B cell (primary cell): ENCODE measurements around the gene SYT17. TPM values are rescaled to one million over a fixed set of nuclear protein-coding genes. Genes with fewer than 3 reads are reported as not detected.

Experiments used
- ATAC-seq: fragments of 200-7000 bp; cut with Tn5 transposase; one replicate; pipeline ENCODE4 v1.10.0; 2021; ENCODE audit warnings: low read depth, mild to moderate bottlenecking, moderate number of reproducible peaks, moderate library complexity
- CTCF ChIA-PET: fragments of 350-600 bp; sonication (Branson Sonifier 250); formaldehyde crosslinking; loops from one replicate; lab custom pipeline; 2021; ENCODE audit warnings: antibody characterized with exemption, inconsistent platforms; lab: Charles Lee
- POLR2A ChIA-PET: fragments of 350-600 bp; sonication (Branson Sonifier 250); formaldehyde crosslinking; loops from one replicate; lab custom pipeline; 2021; ENCODE audit warnings: antibody characterized with exemption; lab: Charles Lee
- DNase-seq: peaks from one replicate; pipeline ENCODE4 v3.0.0; 2013
- H2AFZ ChIP-seq: 2 replicates; pipeline ENCODE4 v1.6.1; 2012; ENCODE audit warnings: mild to moderate bottlenecking, low read depth, low read length; ENCODE audit not compliant: insufficient read depth, poor library complexity, severe bottlenecking
- H3K27ac ChIP-seq, 2 donors: 1 replicate in 1 of 2; 2 replicates in 1 of 2; pipeline ENCODE4 v1.5.1; 2012 to 2013; ENCODE audit warnings: low read length in 2 of 2, mild to moderate bottlenecking in 2 of 2, moderate library complexity in 1 of 2
- H3K27me3 ChIP-seq, 4 experiments: fragments of 200-600 bp in 1 of 4; sonication (generic) in 1 of 4; replicated peaks in 1 of 4; 1 replicate in 2 of 4; 2 replicates in 2 of 4; pipeline versions ENCODE4 v1.6.1 to v1.7.0; 2013 to 2016; ENCODE audit warnings: low read length in 3 of 4, mild to moderate bottlenecking in 2 of 4, mixed read lengths in 1 of 4, moderate library complexity in 1 of 4; ENCODE audit not compliant: insufficient read depth in 4 of 4, control insufficient read depth in 3 of 4; ENCODE audit errors: control extremely low read depth in 1 of 4
- H3K36me3 ChIP-seq, 2 experiments: replicated peaks in 1 of 2; 1 replicate in 1 of 2; 2 replicates in 1 of 2; pipeline versions ENCODE4 v1.6.1 to v1.7.1; 2013; ENCODE audit warnings: low read length in 1 of 2; ENCODE audit not compliant: insufficient read depth in 2 of 2, control insufficient read depth in 1 of 2; ENCODE audit errors: control extremely low read depth in 1 of 2, extremely low read depth in 1 of 2
- H3K4me1 ChIP-seq, 2 donors: fragments of 200-600 bp in 1 of 2; sonication (generic) in 1 of 2; 1 replicate in 1 of 2; 2 replicates in 1 of 2; pipeline versions ENCODE4 v1.5.1 to v1.6.1; 2013 to 2017; ENCODE audit warnings: low read length in 2 of 2; ENCODE audit not compliant: control insufficient read depth in 2 of 2, insufficient read depth in 2 of 2
- H3K4me2 ChIP-seq: replicated peaks from 2 replicates; pipeline ENCODE3; 2012; ENCODE audit warnings: mild to moderate bottlenecking, low read depth, low read length; ENCODE audit not compliant: poor library complexity, severe bottlenecking
- H3K4me3 ChIP-seq, 5 experiments: fragments of 200-600 bp in 1 of 5; sonication (generic) in 1 of 5; 1 replicate in 3 of 5; 2 replicates in 2 of 5; pipeline versions ENCODE4 v1.5.1 to v1.7.0; 2011 to 2016; ENCODE audit warnings: low read length in 4 of 5, mild to moderate bottlenecking in 4 of 5, low read depth in 2 of 5, control low read depth in 1 of 5, moderate library complexity in 1 of 5; ENCODE audit not compliant: insufficient read depth in 1 of 5; ENCODE audit errors: control extremely low read depth in 1 of 5, extremely low read depth in 1 of 5
- H3K79me2 ChIP-seq: fragments of 200-600 bp; sonication (generic); one replicate; pipeline ENCODE4 v1.6.0; 2016; ENCODE audit warnings: low read length; ENCODE audit not compliant: control insufficient read depth, insufficient read depth
- H3K9ac ChIP-seq: fragments of 200-600 bp; sonication (generic); 2 replicates; pipeline ENCODE4 v1.6.1; 2017; ENCODE audit warnings: mild to moderate bottlenecking, low read length, moderate library complexity
- H3K9me3 ChIP-seq, 3 donors: one replicate each; pipeline versions ENCODE4 v1.6.1 to v1.7.1; 2013; ENCODE audit warnings: low read length in 2 of 3; ENCODE audit not compliant: control insufficient read depth in 2 of 3, insufficient read depth in 1 of 3; ENCODE audit errors: control extremely low read depth in 1 of 3
- H4K20me1 ChIP-seq: 2 replicates; pipeline ENCODE4 v1.6.0; 2012; ENCODE audit warnings: mild to moderate bottlenecking, low read length; ENCODE audit not compliant: insufficient read depth, control insufficient read depth, poor library complexity, severe bottlenecking
- H3K27ac Mint-ChIP-seq: one replicate; pipeline ENCODE4 v1.8.0; 2021; ENCODE audit warnings: mixed read lengths
- H3K27me3 Mint-ChIP-seq: one replicate; pipeline ENCODE4 v1.8.0; 2021; ENCODE audit warnings: mixed read lengths
- H3K4me1 Mint-ChIP-seq: one replicate; pipeline ENCODE4 v1.8.0; 2021; ENCODE audit warnings: mixed read lengths
- H3K4me3 Mint-ChIP-seq: one replicate; pipeline ENCODE4 v1.8.0; 2021; ENCODE audit warnings: mixed read lengths
- H3K9me3 Mint-ChIP-seq: one replicate; pipeline ENCODE4 v1.8.0; 2022; ENCODE audit warnings: mixed read lengths; ENCODE audit not compliant: insufficient read depth
- EZH2 ChIP-seq: IDR thresholded peaks from 2 replicates; pipeline ENCODE4 v1.6.1; 2012; ENCODE audit warnings: borderline replicate concordance, low read depth, mild to moderate bottlenecking, moderate library complexity, low read length; ENCODE audit not compliant: insufficient read depth, poor library complexity, severe bottlenecking
- WGBS: methylation state at CpG from one replicate; pipeline ENCODE4 v1.1.5; 2013; ENCODE audit warnings: missing lambda C conversion rate; ENCODE audit not compliant: insufficient coverage; 5-methylcytosine and 5-hydroxymethylcytosine counted together
- intact Hi-C: fragments of 100-400 bp; cut with micrococcal nuclease; formaldehyde crosslinking; loops from one replicate; pipeline ENCODE4 v1.10.0; 2022
- polyA plus RNA-seq: library from polyadenylated mRNA; depleted of rRNA; stranded (reverse); fragments of >200 nt; gene quantifications from 2 replicates; pipeline ENCODE4 v1.2.3, GENCODE V29; 2012
- total RNA-seq, 2 donors: library from RNA; stranded (reverse); fragments of 120-200 nt in 1 of 2; gene quantifications; 1 replicate in 1 of 2; 2 replicates in 1 of 2; pipeline versions ENCODE4 v1.2.3 to v1.2.4, GENCODE V29; 2013 to 2022
- TF ChIP-seq, protein P1 (sequence below): fragments of 200-600 bp; IDR thresholded peaks from one replicate; pipeline ENCODE4 v1.8.0; 2022; ENCODE audit warnings: antibody characterized with exemption, mild to moderate bottlenecking

The SYT17 gene
- total and polyA plus RNA-seq, 2 donors (not counting 1 experiment from before 2014, with no cell fraction given) = 24.9 to 27.7 TPM

DNA sequence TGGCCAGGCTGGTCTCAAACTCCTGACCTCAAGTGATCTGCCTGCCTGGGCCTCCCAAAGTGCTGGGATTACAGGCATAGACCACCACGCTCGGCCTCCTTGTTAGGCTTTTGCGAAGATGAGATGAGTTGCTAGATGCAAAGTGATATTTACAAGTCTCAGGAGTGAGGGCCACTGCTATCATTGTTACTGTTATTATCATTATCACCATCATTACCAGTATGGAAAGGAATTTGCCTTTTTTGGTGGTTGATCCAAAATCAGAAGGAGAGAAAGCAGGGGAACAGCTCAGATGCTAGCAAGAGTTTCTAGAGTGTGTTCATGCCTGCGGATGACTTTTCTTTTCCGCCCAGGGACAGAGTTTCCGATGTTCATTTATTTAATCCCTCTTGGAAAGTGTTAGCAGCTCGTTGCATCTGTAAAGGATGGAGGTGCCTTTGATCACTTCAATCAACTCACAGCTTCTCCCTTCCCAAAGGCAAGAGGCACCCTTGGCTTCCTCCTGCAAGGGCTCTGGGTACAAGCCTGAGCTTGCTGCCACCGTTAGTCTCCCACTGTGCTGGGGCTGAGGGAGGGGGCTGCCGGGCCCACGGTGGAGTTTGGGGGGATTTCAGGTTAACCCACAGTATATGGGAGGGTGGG, 32.7 kb upstream of the SYT17 start:
- POLR2A ChIA-PET = no interaction called here
- peaks cover 0 to 4% (median 0%) of the 10 kb centered on the region in 3 donors for H3K9me3 ChIP-seq
- no peak overlapping the region for H3K9ac ChIP-seq
- intact Hi-C loops = no loop called here
- no peak overlapping the region for H3K4me3 ChIP-seq
- WGBS = 80% methylated on average over 2 of the region's 10 CpGs
- no peak for ATAC-seq
- Mint-ChIP-seq H3K27me3 (peaks cover under 1% of the 10 kb centered on the region), H3K27ac (no peak overlapping the region), H3K4me3 (no peak overlapping the region), H3K4me1 (peaks cover 26% of the 10 kb centered on the region), H3K9me3 (no peaks in the 10 kb centered on the region)
- no peak overlapping the region for H3K27ac ChIP-seq
- no peak overlapping the region for H3K4me2 ChIP-seq
- no peak overlapping the region for H2AFZ ChIP-seq
- no peaks in the 10 kb centered on the region for H3K36me3 ChIP-seq
- TF ChIP-seq EZH2 = no peak
- TF ChIP-seq, protein P1, sequence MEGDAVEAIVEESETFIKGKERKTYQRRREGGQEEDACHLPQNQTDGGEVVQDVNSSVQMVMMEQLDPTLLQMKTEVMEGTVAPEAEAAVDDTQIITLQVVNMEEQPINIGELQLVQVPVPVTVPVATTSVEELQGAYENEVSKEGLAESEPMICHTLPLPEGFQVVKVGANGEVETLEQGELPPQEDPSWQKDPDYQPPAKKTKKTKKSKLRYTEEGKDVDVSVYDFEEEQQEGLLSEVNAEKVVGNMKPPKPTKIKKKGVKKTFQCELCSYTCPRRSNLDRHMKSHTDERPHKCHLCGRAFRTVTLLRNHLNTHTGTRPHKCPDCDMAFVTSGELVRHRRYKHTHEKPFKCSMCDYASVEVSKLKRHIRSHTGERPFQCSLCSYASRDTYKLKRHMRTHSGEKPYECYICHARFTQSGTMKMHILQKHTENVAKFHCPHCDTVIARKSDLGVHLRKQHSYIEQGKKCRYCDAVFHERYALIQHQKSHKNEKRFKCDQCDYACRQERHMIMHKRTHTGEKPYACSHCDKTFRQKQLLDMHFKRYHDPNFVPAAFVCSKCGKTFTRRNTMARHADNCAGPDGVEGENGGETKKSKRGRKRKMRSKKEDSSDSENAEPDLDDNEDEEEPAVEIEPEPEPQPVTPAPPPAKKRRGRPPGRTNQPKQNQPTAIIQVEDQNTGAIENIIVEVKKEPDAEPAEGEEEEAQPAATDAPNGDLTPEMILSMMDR = no peak
- peaks cover 7 to 26% of the 10 kb centered on the region in 2 donors for H3K4me1 ChIP-seq
- no peaks in the 10 kb centered on the region for H3K79me2 ChIP-seq
- no peak for DNase-seq
- peaks cover 0 to 7% (median 0%) of the 10 kb centered on the region in 4 experiments for H3K27me3 ChIP-seq
- H4K20me1 ChIP-seq = no peaks in the 10 kb centered on the region
- CTCF ChIA-PET = no interaction called here

DNA sequence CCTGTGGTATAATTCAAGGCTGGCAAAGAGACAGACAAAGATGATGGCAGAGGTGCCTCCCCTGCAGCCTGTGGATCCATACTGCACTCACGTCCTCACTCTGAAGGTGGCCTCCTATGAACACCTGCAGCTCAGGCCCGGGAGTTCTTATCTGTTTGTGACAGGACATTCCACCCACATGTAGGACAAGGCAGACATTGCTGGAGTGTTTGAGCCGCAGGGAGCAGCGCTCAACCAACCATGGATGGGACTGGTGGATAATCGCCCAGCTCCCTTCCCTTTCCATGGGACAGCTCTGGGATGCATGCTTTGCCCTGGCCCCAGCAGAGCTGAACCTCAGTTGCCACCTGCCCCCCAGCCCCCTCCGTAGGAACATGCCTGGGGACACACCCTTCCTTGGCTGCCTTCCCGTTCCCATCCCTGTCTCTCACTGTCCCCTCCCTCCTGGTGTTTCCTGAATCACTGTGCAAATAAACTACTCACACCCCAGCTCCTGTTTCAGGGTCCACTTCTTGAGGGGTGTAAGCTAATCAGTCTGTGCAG, 32.1 kb upstream of the SYT17 start:
- H3K4me2 ChIP-seq = no peak overlapping the region
- H3K9me3 ChIP-seq = peaks cover 0 to 4% (median 0%) of the 10 kb centered on the region in 3 donors
- no peak for DNase-seq
- Mint-ChIP-seq H3K4me1 (peaks cover 21% of the 10 kb centered on the region), H3K9me3 (no peaks in the 10 kb centered on the region), H3K4me3 (no peak overlapping the region), H3K27ac (no peak overlapping the region), H3K27me3 (peaks cover 7% of the 10 kb centered on the region)
- H3K9ac ChIP-seq = no peak overlapping the region
- no peaks in the 10 kb centered on the region for H3K79me2 ChIP-seq
- ChIA-PET CTCF (no interaction called here), POLR2A (no interaction called here)
- no peak overlapping the region for H3K27ac ChIP-seq
- ATAC-seq = no peak
- peaks cover 0 to 7% (median under 1%) of the 10 kb centered on the region in 4 experiments for H3K27me3 ChIP-seq
- no peaks in the 10 kb centered on the region for H4K20me1 ChIP-seq
- intact Hi-C loops = no loop called here
- WGBS = 81% methylated on average over 5 of the region's 7 CpGs
- TF ChIP-seq, protein P1 = no peak
- no peak for TF ChIP-seq EZH2
- no peak overlapping the region for H2AFZ ChIP-seq
- H3K36me3 ChIP-seq = no peaks in the 10 kb centered on the region
- peaks cover 5 to 20% of the 10 kb centered on the region in 2 donors for H3K4me1 ChIP-seq
- no peak overlapping the region for H3K4me3 ChIP-seq
